Measurements from ENCODE around the gene IGF1R. TPM values are rescaled to one million over a fixed set of nuclear protein-coding genes. Genes with fewer than 3 reads are reported as not detected.

IGF1R gene
- total and polyA plus RNA-seq, 2 of the 8 experiments (the other 6 are each of a cell fraction or from before 2014, with no cell fraction given), result 32.9 to 109 TPM

DNA sequence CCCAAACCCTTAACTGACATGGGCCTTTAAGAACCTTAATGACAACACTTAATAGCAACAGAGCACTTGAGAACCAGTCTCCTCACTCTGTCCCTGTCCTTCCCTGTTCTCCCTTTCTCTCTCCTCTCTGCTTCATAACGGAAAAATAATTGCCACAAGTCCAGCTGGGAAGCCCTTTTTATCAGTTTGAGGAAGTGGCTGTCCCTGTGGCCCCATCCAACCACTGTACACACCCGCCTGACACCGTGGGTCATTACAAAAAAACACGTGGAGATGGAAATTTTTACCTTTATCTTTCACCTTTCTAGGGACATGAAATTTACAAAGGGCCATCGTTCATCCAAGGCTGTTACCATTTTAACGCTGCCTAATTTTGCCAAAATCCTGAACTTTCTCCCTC, 309.3 kb downstream of the IGF1R start:
- 0 out of 2 replicates have a peak, but pooled peaks cover 1% of the 10 kb centered on the region for H3K23me2 ChIP-seq (ENCODE audit: low read depth, low read length)
- H3K4ac ChIP-seq (replicated peaks; ENCODE audit: insufficient read length, low read depth, low read length), result no peak overlapping the region
- POLR2A ChIA-PET (ENCODE audit: partially characterized antibody), result no interaction called here
- FAIRE-seq (no peak), DNase-seq (ENCODE audit: low read depth in 1 of 2, low spot score in 2 of 2) (no peak)
- H4K5ac ChIP-seq (ENCODE audit: insufficient read length, low read depth, low read length), result no peak overlapping the region
- no peak overlapping the region for H2AFZ ChIP-seq (ENCODE audit: low read length)
- H4K20me1 ChIP-seq (replicated peaks in 1 of 2; ENCODE audit: control insufficient read depth in 1 of 2, insufficient read depth in 2 of 2, low read length in 2 of 2), result peaks cover 1 to 2% of the 10 kb centered on the region in 2 experiments
- no peak overlapping the region for H3K9ac ChIP-seq (replicated peaks in 1 of 4; ENCODE audit: extremely low read depth in 1 of 4, low read depth in 3 of 4, low read length in 3 of 4)
- H2AK5ac ChIP-seq (ENCODE audit: low read depth, low read length), result no peak overlapping the region
- no peaks in the 10 kb centered on the region for H3K79me2 ChIP-seq (ENCODE audit: control insufficient read depth in 1 of 2, insufficient read depth in 2 of 2, low read length in 2 of 2)
- peaks cover 3 to 10% of the 10 kb centered on the region in 2 experiments; a peak in 1 of 4 replicates for H3K9me3 ChIP-seq (ENCODE audit: insufficient read depth in 2 of 2, low read depth in 1 of 2, low read length in 1 of 2)
- no peaks in the 10 kb centered on the region for H3K4me1 ChIP-seq (replicated peaks in 1 of 4; ENCODE audit: control insufficient read depth in 3 of 4, insufficient read depth in 4 of 4, low read length in 3 of 4)
- 87% methylated on average over 6 of the region's 6 CpGs; no CpG with 5 or more reads in 1 of the 2 experiments for WGBS, 2 experiments (ENCODE audit: extremely low coverage in 1 of 2, insufficient coverage in 1 of 2, insufficient read length in 1 of 2, insufficient replicate concordance in 2 of 2, low coverage in 1 of 2, low lambda C conversion rate in 2 of 2, missing lambda C conversion rate in 1 of 2)
- no peaks in the 10 kb centered on the region for H3K79me1 ChIP-seq (ENCODE audit: low read depth, low read length)
- CTCF ChIA-PET (ENCODE audit: partially characterized antibody), result interaction anchor here (1.0 to 1.7 kb wide), 3 partner anchors 10 to 113 kb away, joined by 3 read pairs; no protein-coding TSS in a partner anchor
- H2BK120ac ChIP-seq (replicated peaks; ENCODE audit: low read depth, low read length), result no peak overlapping the region
- H3K14ac ChIP-seq (ENCODE audit: insufficient read length), result no peak overlapping the region
- no peak overlapping the region for H3K27ac ChIP-seq (ENCODE audit: low read depth, low read length)
- no peak overlapping the region for H2BK15ac ChIP-seq (ENCODE audit: low read length)
- no peaks in the 10 kb centered on the region for H3K27me3 ChIP-seq (replicated peaks in 1 of 4; ENCODE audit: control insufficient read depth in 3 of 4, extremely low read depth in 1 of 4, insufficient read depth in 3 of 4, low read length in 3 of 4)
- no peak overlapping the region for H3K4me3 ChIP-seq (ENCODE audit: extremely low read depth in 1 of 4, insufficient read depth in 2 of 4, low read depth in 3 of 4, low read length in 4 of 4)
- H2BK12ac ChIP-seq (ENCODE audit: low read depth, low read length), result no peak overlapping the region
- H3K36me3 ChIP-seq (ENCODE audit: control insufficient read depth in 2 of 4, insufficient read depth in 4 of 4, low read length in 3 of 4), result peaks cover 15 to 60% (median 46%) of the 10 kb centered on the region in 4 experiments
- H2BK5ac ChIP-seq (ENCODE audit: low read depth, low read length), result no peak overlapping the region
- no peak overlapping the region for H3K4me2 ChIP-seq (ENCODE audit: insufficient read depth in 1 of 2, low read depth in 2 of 2, low read length in 2 of 2)
- H2BK20ac ChIP-seq (ENCODE audit: low read length), result no peak overlapping the region
- no peak overlapping the region for H3K23ac ChIP-seq (ENCODE audit: insufficient read length)
- H3K56ac ChIP-seq (replicated peaks; ENCODE audit: insufficient read length, low read depth, low read length), result no peak overlapping the region
- H4K8ac ChIP-seq (ENCODE audit: extremely low read depth, insufficient read depth, low read length), result no peak overlapping the region
- H3K18ac ChIP-seq (ENCODE audit: extremely low read depth, low read length), result no peak overlapping the region
- H4K91ac ChIP-seq (replicated peaks; ENCODE audit: insufficient read length, low read length), result no peak overlapping the region
- TF ChIP-seq RXRA (IDR thresholded peaks at IDR 0.05; ENCODE audit: insufficient read depth, low read depth, low read length) (no peak), BRCA1 (IDR thresholded peaks at IDR 0.05; ENCODE audit: low read depth, low read length) (no peak), KDM5A (IDR thresholded peaks at IDR 0.05; ENCODE audit: low read length) (no peak), GABPA (IDR thresholded peaks at IDR 0.05; ENCODE audit: borderline replicate concordance, insufficient read depth, low read length) (no peak), FOSL1 (IDR thresholded peaks at IDR 0.05; ENCODE audit: insufficient read depth, low read depth, low read length) (no peak), POLR2AphosphoS5 (IDR thresholded peaks at IDR 0.05; ENCODE audit: low read depth, low read length) (no peak), TCF12 (IDR thresholded peaks at IDR 0.05; ENCODE audit: low read depth, low read length) (no peak), CTCF (IDR thresholded peaks at IDR 0.05; ENCODE audit: control extremely low read depth in 1 of 3, insufficient read depth in 1 of 3, low read depth in 1 of 3, low read length in 3 of 3) (no peak), USF2 (IDR thresholded peaks at IDR 0.05; ENCODE audit: low read length) (no peak), HDAC6 (IDR thresholded peaks at IDR 0.05; ENCODE audit: low read depth, low read length) (no peak), JUN (IDR thresholded peaks at IDR 0.05; ENCODE audit: low read depth, low read length) (no peak)
